Right hindlimb (tissue), 1 donor: Measurements from ENCODE around the gene PHLPP1.

ENCODE experiments used
- DNase-seq: peaks from one replicate; pipeline ENCODE4 v3.0.0-alpha.2; 2018

The PHLPP1 gene

GRCh38 chr18:62952807-62953206, 237.5 kb downstream of the PHLPP1 start:
- DNase-seq: no peak

- no peak for DNase-seq
Observed at GRCh38 chr18:62953663-62954062, 238.3 kb downstream of the PHLPP1 start.

GRCh38 chr18:62954366-62954765, 239.0 kb downstream of the PHLPP1 start:
- no peak for DNase-seq

GRCh38 chr18:62957885-62958472, 242.6 kb downstream of the PHLPP1 start:
- DNase-seq: no peak

- no peak for DNase-seq
Observed at GRCh38 chr18:62959481-62959880, 244.1 kb downstream of the PHLPP1 start.

GRCh38 chr18:62963507-62963906, 248.2 kb downstream of the PHLPP1 start:
- no peak for DNase-seq

GRCh38 chr18:62964432-62964831, 249.1 kb downstream of the PHLPP1 start:
- no peak for DNase-seq

- no peak for DNase-seq
Observed at GRCh38 chr18:62967089-62967488, 251.7 kb downstream of the PHLPP1 start.

- no peak for DNase-seq
Observed at GRCh38 chr18:62973689-62974088, 258.3 kb downstream of the PHLPP1 start.

- DNase-seq: no peak
Observed at GRCh38 chr18:62974388-62974787, 259.0 kb downstream of the PHLPP1 start.

GRCh38 chr18:62974928-62975675, 259.8 kb downstream of the PHLPP1 start:
- no peak for DNase-seq

- DNase-seq: no peak
Observed at GRCh38 chr18:62975785-62976184, 260.4 kb downstream of the PHLPP1 start.

- DNase-seq: no peak
Observed at GRCh38 chr18:62976227-62976626, 260.9 kb downstream of the PHLPP1 start.

- DNase-seq: no peak
Observed at GRCh38 chr18:62977512-62977911, 262.2 kb downstream of the PHLPP1 start.

GRCh38 chr18:62978251-62979049, 263.1 kb downstream of the PHLPP1 start:
- DNase-seq: no peak

GRCh38 chr18:62979176-62979575, 263.8 kb downstream of the PHLPP1 start:
- DNase-seq: peak; percentile 70

GRCh38 chr18:62979900-62980299, 264.6 kb downstream of the PHLPP1 start:
- no peak for DNase-seq

- no peak for DNase-seq
Observed at GRCh38 chr18:62981566-62981965, 266.2 kb downstream of the PHLPP1 start.

GRCh38 chr18:62982600-62983251, 267.4 kb downstream of the PHLPP1 start:
- peak; percentile 64 for DNase-seq

- no peak for DNase-seq
Observed at GRCh38 chr18:62984656-62985315, 269.4 kb downstream of the PHLPP1 start.

- no peak for DNase-seq
Observed at GRCh38 chr18:62986490-62986889, 271.1 kb downstream of the PHLPP1 start.

GRCh38 chr18:62987055-62987830, 271.9 kb downstream of the PHLPP1 start:
- no peak for DNase-seq
